Fibroblast of lung (primary cell): ENCODE measurements around the gene RABGAP1L. TPM values are rescaled to one million over a fixed set of nuclear protein-coding genes. Genes with fewer than 3 reads are reported as not detected.

Experiments
- DNase-seq, 2 donors: peaks; one replicate each; pipeline versions ENCODE4 v3.0.0 to v3.0.0-alpha.2; 2010; ENCODE audit warnings: low read depth in 2 of 2
- H2AFZ ChIP-seq: 2 replicates; pipeline ENCODE4 v1.5.1; 2012; ENCODE audit warnings: low read length, control low read depth, inconsistent platforms
- H3K27ac ChIP-seq: 2 replicates; pipeline ENCODE4 v1.5.1; 2011; ENCODE audit warnings: low read length, control low read depth; ENCODE audit not compliant: insufficient read depth
- H3K27me3 ChIP-seq: 2 replicates; pipeline ENCODE4 v1.5.1; 2011; ENCODE audit warnings: mild to moderate bottlenecking, low read length; ENCODE audit not compliant: control insufficient read depth, insufficient read depth
- H3K36me3 ChIP-seq: 2 replicates; pipeline ENCODE4 v1.5.1; 2011; ENCODE audit warnings: low read length; ENCODE audit not compliant: control insufficient read depth, insufficient read depth
- H3K4me1 ChIP-seq: 2 replicates; pipeline ENCODE4 v1.5.1; 2011; ENCODE audit warnings: low read length; ENCODE audit not compliant: control insufficient read depth, insufficient read depth; ENCODE audit errors: extremely low read depth
- H3K4me2 ChIP-seq: 2 replicates; pipeline ENCODE4 v1.5.1; 2011; ENCODE audit warnings: low read length, control low read depth; ENCODE audit not compliant: insufficient read depth; ENCODE audit errors: extremely low read depth
- H3K4me3 ChIP-seq, 4 experiments: fragments of 200-600 bp in 1 of 4; sonication (generic) in 1 of 4; replicated peaks in 1 of 4; 2 replicates each; pipeline ENCODE4 v1.5.1; 2011 to 2016; ENCODE audit warnings: low read length in 4 of 4, low read depth in 3 of 4, mild to moderate bottlenecking in 3 of 4, control low read depth in 2 of 4, inconsistent platforms in 1 of 4, mixed read lengths in 1 of 4; ENCODE audit not compliant: insufficient read depth in 1 of 4; ENCODE audit errors: control extremely low read depth in 1 of 4
- H3K79me2 ChIP-seq: 2 replicates; pipeline ENCODE4 v1.5.1; 2012; ENCODE audit warnings: mild to moderate bottlenecking, low read length, inconsistent platforms; ENCODE audit not compliant: control insufficient read depth, insufficient read depth
- H3K9ac ChIP-seq: 2 replicates; pipeline ENCODE4 v1.5.1; 2011; ENCODE audit warnings: mild to moderate bottlenecking, low read length, control low read depth; ENCODE audit not compliant: insufficient read depth
- H3K9me3 ChIP-seq: 2 replicates; pipeline ENCODE4 v1.5.1; 2012; ENCODE audit warnings: low read depth, low read length; ENCODE audit not compliant: control insufficient read depth, insufficient read depth
- H4K20me1 ChIP-seq: 2 replicates; pipeline ENCODE4 v1.5.1; 2011; ENCODE audit warnings: low read length; ENCODE audit not compliant: control insufficient read depth, insufficient read depth; ENCODE audit errors: extremely low read depth
- EZH2 ChIP-seq: IDR thresholded peaks from 2 replicates; pipeline ENCODE4 v1.5.1; 2012; ENCODE audit warnings: low read length, control low read depth, mild to moderate bottlenecking; ENCODE audit errors: missing control alignments
- polyA plus RNA-seq, 2 donors: library from polyadenylated mRNA; depleted of rRNA in 1 of 2; stranded (reverse) in 1 of 2; unstranded in 1 of 2; fragments of >200 nt; gene quantifications; 2 replicates each; pipeline ENCODE4 v1.2.1, GENCODE V29; 2011 to 2012; ENCODE audit warnings: missing spikeins in 1 of 2
- total RNA-seq: library from RNA; depleted of rRNA; stranded (reverse); fragments of >200 nt; gene quantifications from 2 replicates; pipeline ENCODE4 v1.2.1, GENCODE V29; 2014
- TF ChIP-seq, protein P1 (sequence below), 2 donors: IDR thresholded peaks in 1 of 2; conservative IDR thresholded peaks in 1 of 2; 1 replicate in 1 of 2; 2 replicates in 1 of 2; pipeline ENCODE4 v1.5.1; 2011 to 2012; ENCODE audit warnings: low read length in 2 of 2, control low read depth in 1 of 2, inconsistent platforms in 1 of 2, low read depth in 1 of 2, mild to moderate bottlenecking in 1 of 2

Gene RABGAP1L
- total and polyA plus RNA-seq, 2 donors (not counting 1 experiment from before 2014, with no cell fraction given) = 33.8 to 36.5 TPM

DNA sequence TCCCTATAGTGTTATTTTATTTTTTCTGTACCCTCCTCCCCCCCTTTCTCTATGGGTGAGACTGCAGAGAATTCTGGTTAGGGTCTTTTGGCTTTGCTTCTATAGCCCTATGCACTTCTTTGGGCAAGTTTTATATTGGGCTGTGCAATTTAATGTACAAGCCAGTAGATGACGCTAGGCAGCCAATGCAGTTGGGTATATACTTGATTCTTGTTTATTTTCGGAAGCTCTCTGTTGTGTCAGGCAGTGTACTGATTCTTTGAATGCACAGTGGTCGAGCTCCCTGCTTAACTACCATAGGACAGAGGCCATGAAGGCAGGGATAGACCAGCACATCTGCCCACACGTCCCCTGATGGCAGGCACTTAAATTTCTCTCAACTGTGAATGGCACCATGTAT is 254.3 kb downstream of the RABGAP1L start:
- TF ChIP-seq, protein P1, sequence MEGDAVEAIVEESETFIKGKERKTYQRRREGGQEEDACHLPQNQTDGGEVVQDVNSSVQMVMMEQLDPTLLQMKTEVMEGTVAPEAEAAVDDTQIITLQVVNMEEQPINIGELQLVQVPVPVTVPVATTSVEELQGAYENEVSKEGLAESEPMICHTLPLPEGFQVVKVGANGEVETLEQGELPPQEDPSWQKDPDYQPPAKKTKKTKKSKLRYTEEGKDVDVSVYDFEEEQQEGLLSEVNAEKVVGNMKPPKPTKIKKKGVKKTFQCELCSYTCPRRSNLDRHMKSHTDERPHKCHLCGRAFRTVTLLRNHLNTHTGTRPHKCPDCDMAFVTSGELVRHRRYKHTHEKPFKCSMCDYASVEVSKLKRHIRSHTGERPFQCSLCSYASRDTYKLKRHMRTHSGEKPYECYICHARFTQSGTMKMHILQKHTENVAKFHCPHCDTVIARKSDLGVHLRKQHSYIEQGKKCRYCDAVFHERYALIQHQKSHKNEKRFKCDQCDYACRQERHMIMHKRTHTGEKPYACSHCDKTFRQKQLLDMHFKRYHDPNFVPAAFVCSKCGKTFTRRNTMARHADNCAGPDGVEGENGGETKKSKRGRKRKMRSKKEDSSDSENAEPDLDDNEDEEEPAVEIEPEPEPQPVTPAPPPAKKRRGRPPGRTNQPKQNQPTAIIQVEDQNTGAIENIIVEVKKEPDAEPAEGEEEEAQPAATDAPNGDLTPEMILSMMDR (conservative IDR thresholded peaks at IDR 0.05 in 1 of 2, IDR thresholded peaks at IDR 0.05 in 1 of 2; ENCODE audit: low read depth in 1 of 2, low read length in 2 of 2) = peak; percentile 39 to 59
- no peak for TF ChIP-seq EZH2
- Histone ChIP-seq H2AFZ (peak overlapping the region; percentile 29), H3K79me2 (no peaks in the 10 kb centered on the region), H3K9ac (no peak overlapping the region), H3K4me2 (peak overlapping the region; percentile 59), H3K36me3 (no peaks in the 10 kb centered on the region), H3K27ac (no peak overlapping the region), H3K9me3 (no peaks in the 10 kb centered on the region), H3K4me1 (no peaks in the 10 kb centered on the region), H4K20me1 (no peaks in the 10 kb centered on the region), H3K27me3 (no peaks in the 10 kb centered on the region), H3K4me3 (peak overlapping the region in 1 of 4 experiments; percentile 41)
- peak in 1 of 2 donors; percentile 57 for DNase-seq

DNA sequence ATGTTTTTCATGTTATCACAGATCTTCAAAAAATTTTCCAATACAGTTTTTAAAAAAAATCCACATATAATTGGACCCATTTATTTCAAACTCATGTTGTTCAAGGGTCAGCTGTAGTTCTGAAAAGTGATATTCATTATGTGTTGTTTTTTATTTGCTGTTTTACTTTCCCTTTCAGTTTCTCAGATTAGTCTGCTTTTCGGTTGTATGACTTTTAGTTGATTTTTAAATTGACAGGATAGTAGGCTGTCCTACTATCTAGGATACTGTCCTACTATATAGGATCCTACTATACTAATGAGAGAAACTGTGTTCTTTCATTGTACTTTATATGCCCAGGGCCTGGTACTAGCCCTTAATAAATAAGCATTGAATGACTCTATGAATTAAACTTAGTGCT is 254.9 kb downstream of the RABGAP1L start:
- Histone ChIP-seq H3K4me1 (no peaks in the 10 kb centered on the region), H2AFZ (no peak overlapping the region), H3K27ac (no peak overlapping the region), H3K9ac (no peak overlapping the region), H4K20me1 (no peaks in the 10 kb centered on the region), H3K79me2 (no peaks in the 10 kb centered on the region), H3K4me2 (peak overlapping the region; percentile 59), H3K4me3 (peak overlapping the region; percentile 5 to 41 (median 27)), H3K27me3 (no peaks in the 10 kb centered on the region), H3K36me3 (no peaks in the 10 kb centered on the region), H3K9me3 (no peaks in the 10 kb centered on the region)
- no peak for DNase-seq
- TF ChIP-seq EZH2 = no peak
- TF ChIP-seq, protein P1 (conservative IDR thresholded peaks at IDR 0.05 in 1 of 2, IDR thresholded peaks at IDR 0.05 in 1 of 2; ENCODE audit: low read depth in 1 of 2, low read length in 2 of 2) = no peak

DNA sequence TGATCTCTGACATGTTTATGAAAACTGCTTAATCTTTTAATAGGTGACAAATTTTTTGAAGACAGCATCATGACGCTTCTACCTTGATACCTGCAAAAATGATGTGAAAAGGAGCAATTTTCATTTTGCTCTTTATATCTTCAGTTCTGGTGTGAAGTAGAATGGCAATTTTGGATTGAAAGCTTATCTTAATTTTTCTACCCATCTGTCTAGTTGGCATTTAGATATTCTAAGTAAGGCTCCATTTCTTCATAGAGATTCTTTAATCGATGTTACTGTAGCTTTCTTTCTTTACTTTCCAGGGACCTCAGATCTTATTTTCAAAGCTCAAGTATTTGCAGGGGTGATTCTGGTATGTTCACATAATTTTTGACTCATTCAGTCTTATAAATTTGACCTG is 256.2 kb downstream of the RABGAP1L start:
- no peak overlapping the region for H2AFZ ChIP-seq
- no peak overlapping the region for H3K27ac ChIP-seq
- no peak for DNase-seq
- H3K4me3 ChIP-seq = no peak overlapping the region
- no peaks in the 10 kb centered on the region for H4K20me1 ChIP-seq
- H3K9ac ChIP-seq = no peak overlapping the region
- H3K4me1 ChIP-seq = no peaks in the 10 kb centered on the region
- TF ChIP-seq, protein P1 (conservative IDR thresholded peaks at IDR 0.05 in 1 of 2, IDR thresholded peaks at IDR 0.05 in 1 of 2; ENCODE audit: low read depth in 1 of 2, low read length in 2 of 2) = no peak
- no peaks in the 10 kb centered on the region for H3K27me3 ChIP-seq
- no peaks in the 10 kb centered on the region for H3K9me3 ChIP-seq
- H3K36me3 ChIP-seq = no peaks in the 10 kb centered on the region
- H3K79me2 ChIP-seq = no peaks in the 10 kb centered on the region
- no peak overlapping the region for H3K4me2 ChIP-seq
